GM12891 (cell line): ENCODE data around the gene POGLUT3. TPM values are rescaled to one million over a fixed set of nuclear protein-coding genes. Genes with fewer than 3 reads are reported as not detected.
A peak's percentile ranks its signal among the peaks of the same experiment; 100 is the strongest.

Experiments
- DNase-seq: peaks from one replicate; pipeline ENCODE4 v3.0.0; 2011; ENCODE audit warnings: low spot score; ENCODE audit not compliant: insufficient read length
- FAIRE-seq: peaks from 2 replicates; lab custom pipeline; 2011; peaks lifted over from hg19 to GRCh38; lab: Jason Lieb, UNC
- PAX5 ChIP-seq: IDR thresholded peaks from 2 replicates; pipeline ENCODE4 v1.6.1; 2011; ENCODE audit warnings: low read length, moderate library complexity, mild to moderate bottlenecking; ENCODE audit not compliant: insufficient read depth, severe bottlenecking
- POLR2A ChIP-seq: IDR thresholded peaks from 2 replicates; pipeline ENCODE4 v1.6.1; 2011; ENCODE audit warnings: low read depth, low read length, control low read depth
- POLR2AphosphoS5 ChIP-seq: IDR thresholded peaks from 2 replicates; pipeline ENCODE4 v1.6.1; 2011; ENCODE audit warnings: low read depth, low read length, control low read depth
- POU2F2 ChIP-seq: IDR thresholded peaks from 2 replicates; pipeline ENCODE4 v1.6.1; 2011; ENCODE audit warnings: low read depth, mild to moderate bottlenecking, control low read depth, low read length, moderate library complexity
- SPI1 ChIP-seq: IDR thresholded peaks from 2 replicates; pipeline ENCODE4 v1.6.1; 2011; ENCODE audit warnings: low read depth, low read length, control low read depth
- TAF1 ChIP-seq: IDR thresholded peaks from 2 replicates; pipeline ENCODE4 v1.6.1; 2011; ENCODE audit warnings: low read depth, low read length, control low read depth
- polyA plus RNA-seq: library from polyadenylated mRNA; unstranded; fragments of >200 nt; gene quantifications from one replicate; pipeline ENCODE4 v1.2.1, GENCODE V29; 2012; ENCODE audit warnings: low read depth, missing spikeins, inconsistent platforms; ENCODE audit not compliant: missing spikeins

POGLUT3 gene, protein sequence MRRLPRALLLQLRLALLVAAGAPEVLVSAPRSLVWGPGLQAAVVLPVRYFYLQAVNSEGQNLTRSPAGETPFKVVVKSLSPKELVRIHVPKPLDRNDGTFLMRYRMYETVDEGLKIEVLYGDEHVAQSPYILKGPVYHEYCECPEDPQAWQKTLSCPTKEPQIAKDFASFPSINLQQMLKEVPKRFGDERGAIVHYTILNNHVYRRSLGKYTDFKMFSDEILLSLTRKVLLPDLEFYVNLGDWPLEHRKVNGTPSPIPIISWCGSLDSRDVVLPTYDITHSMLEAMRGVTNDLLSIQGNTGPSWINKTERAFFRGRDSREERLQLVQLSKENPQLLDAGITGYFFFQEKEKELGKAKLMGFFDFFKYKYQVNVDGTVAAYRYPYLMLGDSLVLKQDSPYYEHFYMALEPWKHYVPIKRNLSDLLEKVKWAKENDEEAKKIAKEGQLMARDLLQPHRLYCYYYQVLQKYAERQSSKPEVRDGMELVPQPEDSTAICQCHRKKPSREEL
- polyA plus RNA-seq, result 5.4 TPM

DNA sequence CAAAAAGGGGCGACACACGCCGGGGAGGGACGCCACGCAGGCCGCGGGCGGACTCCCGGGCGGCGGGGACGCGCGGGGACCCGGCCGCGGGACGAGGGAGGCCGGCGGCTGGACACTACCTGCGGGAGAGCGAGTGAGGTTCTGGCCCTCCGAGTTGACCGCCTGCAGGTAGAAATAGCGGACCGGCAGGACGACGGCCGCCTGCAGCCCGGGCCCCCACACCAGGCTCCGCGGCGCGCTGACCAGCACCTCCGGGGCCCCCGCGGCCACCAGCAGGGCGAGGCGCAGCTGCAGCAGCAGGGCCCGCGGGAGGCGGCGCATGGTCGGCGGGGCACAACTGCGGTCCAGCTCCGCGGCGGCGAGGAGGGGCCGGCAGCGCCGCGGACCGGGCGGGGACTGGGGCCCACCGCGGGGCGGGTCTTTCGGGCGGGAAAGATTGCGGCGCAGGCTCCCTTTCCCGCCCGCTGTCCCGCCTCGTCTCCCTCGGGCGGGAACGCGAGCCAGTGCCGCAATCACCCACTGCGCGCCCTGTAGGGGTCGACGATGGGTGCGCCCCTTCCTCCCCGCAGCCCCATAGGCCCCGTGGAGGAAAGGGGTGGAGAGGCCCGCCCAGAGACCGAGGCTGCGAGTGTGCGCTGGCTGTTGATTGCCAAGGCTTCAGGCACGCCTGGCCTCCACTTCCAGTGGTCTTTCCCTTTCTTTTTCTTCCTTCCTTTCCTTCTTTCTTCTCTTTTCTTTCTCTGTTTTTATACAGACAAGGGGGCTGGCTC, at the start of gene POGLUT3:
POGLUT3 (minus strand) TSS at position 339 of the 770 bp plus-strand sequence; CDS start at position 321, 18 bp downstream.
- FAIRE-seq (peak; percentile 35), DNase-seq (peak; percentile 68)
- TF ChIP-seq POLR2A, result 0 out of 2 replicates have a peak, but pooled peaks have one; percentile 24
- no peak for TF ChIP-seq PAX5
- no peak for TF ChIP-seq POLR2AphosphoS5
- no peak for TF ChIP-seq POU2F2
- peak; percentile 19; the same call in 1 of the 2 replicates for TF ChIP-seq TAF1
- no peak for TF ChIP-seq SPI1

DNA sequence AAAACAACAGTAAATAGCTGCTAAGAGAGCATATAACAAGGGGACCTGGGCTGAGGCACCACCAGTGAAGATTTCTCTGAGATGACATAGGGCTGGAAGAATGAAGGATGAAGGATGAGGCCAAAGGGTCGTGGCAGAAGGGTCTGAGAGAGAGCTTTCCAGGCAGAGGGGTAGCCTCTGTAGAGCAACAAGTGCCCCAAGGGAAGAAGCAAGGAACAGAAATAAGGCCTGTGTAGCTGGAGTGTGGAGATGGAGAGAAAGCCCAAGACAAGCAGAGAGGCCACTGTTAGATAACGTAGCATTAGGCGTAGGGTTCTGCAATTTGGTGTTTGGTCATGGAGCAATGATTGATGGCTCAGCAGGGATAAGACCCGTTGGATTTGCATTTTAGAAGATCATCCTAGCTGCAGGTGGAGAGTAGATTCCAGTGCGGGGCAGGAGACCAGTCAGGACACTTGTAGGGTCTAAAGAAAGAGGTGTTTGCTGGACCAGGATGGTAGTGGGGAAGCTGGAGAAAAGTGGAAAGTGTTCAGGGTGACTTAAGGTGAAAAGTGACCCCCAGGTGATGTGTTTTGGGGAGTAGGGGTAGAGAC, 47.8 kb upstream of the POGLUT3 start:
- no peak for TF ChIP-seq TAF1
- no peak for TF ChIP-seq PAX5
- no peak for TF ChIP-seq POLR2AphosphoS5
- no peak for TF ChIP-seq POLR2A
- no peak for TF ChIP-seq SPI1
- TF ChIP-seq POU2F2, result no peak
- DNase-seq, result no peak
- no peak for FAIRE-seq

DNA sequence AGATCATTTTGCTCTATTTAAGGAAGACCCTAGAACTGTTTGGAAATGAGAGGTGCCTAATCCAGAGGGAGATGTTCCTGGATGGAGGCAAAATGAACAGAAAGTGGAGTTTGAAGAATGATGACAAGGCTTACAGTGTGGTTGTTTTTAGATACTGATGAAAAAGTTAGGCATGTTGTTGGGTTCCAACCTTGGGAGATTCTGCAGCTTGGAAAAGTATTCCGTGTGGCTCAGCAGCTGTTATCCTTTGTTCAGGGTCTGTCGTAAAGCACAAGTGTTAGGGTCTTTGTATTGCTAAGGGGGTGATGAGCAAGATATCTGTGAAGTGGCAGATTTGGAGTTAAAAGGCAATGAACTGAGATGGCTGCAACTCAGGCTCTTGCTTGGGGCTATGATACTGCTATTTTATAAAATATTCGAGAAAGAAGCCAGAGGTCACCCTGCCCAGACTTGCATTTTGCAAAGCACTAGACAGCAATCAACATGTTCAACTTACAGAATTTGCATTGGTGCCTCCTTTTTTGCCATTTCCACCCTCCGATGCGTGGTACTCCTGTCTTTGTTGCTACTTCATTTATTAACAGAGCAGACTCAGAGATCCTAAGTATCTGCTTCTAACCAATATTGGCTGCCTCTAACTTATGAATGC, 45.3 kb upstream of the POGLUT3 start:
- DNase-seq (no peak), FAIRE-seq (no peak)
- no peak for TF ChIP-seq POLR2AphosphoS5
- TF ChIP-seq TAF1, result no peak
- TF ChIP-seq POLR2A, result no peak
- no peak for TF ChIP-seq SPI1
- TF ChIP-seq POU2F2, result no peak
- no peak for TF ChIP-seq PAX5

DNA sequence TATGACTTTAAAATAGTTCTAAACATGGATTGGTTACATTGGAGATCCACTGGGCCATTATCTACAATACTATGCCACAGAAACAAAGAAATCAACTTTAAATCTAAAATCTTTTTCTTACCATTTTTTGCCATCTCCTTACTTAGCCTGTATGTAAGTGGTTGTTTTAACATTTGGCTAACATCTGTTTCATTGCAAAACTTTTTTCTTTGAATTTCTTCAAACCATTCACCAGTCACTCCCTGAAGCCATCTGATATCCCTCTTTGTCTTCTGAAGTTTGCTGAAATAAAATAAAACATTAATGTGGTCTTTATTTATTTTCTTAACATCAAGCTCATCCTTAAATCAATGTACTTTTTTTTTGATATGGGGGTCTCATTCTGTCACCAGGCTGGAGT, 43.3 kb upstream of the POGLUT3 start:
- TF ChIP-seq PAX5, result no peak
- no peak for TF ChIP-seq SPI1
- no peak for FAIRE-seq

DNA sequence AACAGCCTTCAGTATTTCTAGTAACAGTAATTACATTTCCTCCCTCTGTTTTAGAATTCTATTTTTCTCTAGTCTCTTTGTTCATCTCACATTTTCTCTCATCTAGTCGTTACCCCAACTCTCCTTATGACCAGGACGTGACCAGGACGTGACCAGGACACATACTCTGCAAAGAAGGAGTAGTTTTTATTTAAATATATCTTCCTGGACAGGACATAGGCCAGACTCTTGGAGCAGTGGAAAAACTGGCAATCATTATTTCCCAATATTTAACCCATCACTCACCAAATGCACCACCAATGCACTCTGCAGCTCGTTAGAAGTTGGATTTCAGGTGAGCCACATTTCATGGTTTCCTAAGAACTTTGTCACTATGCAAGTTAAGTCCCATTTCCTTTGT, 40.3 kb upstream of the POGLUT3 start:
- DNase-seq (no peak), FAIRE-seq (no peak)
- TF ChIP-seq TAF1, result no peak
- TF ChIP-seq SPI1, result no peak
- no peak for TF ChIP-seq PAX5
- TF ChIP-seq POU2F2, result no peak
- TF ChIP-seq POLR2AphosphoS5, result no peak
- TF ChIP-seq POLR2A, result no peak

More for the DNA sequence above, 43.3 kb upstream of the POGLUT3 start:
- DNase-seq, result no peak

DNA sequence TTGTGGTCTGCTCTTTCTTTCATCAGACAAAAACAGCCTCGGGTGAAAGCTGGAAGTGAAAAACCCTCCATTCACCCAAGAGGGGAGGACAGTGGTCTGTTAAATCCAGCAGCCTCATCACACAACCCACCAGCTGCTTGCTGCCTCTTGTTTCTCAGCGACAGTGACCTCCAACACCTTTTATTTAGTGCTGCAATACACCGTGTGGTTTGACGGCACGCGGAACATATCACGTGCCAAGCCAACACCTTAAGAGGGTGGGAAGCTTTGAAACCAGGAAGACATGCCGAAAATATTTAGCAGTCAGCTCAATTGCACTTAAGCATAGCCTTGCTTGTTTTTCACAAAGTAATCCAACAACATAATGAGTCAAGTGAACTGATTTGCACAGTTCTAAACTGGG, 39.8 kb upstream of the POGLUT3 start:
- FAIRE-seq (peak; percentile 23), DNase-seq (no peak)
- TF ChIP-seq POLR2A (no peak), POLR2AphosphoS5 (no peak), POU2F2 (no peak), SPI1 (no peak), PAX5 (no peak), TAF1 (no peak)

DNA sequence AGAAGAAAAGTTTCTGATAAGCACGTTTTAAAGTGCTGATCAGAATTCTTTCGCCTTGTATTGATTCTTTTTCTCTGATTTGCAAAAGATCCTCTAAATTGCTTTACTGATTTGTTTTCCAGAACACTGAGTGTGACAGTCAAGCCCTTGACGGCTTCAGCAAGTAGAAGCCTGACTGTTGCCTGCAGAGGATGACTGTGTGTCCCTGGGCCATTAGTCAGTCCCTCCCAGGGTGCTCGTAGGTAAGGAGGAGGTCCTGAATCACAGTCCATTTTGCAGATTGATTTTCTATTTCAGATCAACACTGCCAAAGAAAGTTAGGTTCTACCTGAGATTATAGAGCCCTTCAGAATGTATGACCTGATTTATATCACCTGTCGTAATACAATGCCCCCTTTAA, 38.6 kb upstream of the POGLUT3 start:
- no peak for FAIRE-seq
- TF ChIP-seq PAX5, result no peak
- TF ChIP-seq SPI1, result no peak
- no peak for TF ChIP-seq POU2F2
- no peak for TF ChIP-seq POLR2AphosphoS5
- TF ChIP-seq TAF1, result no peak
- TF ChIP-seq POLR2A, result no peak
- DNase-seq, result no peak

DNA sequence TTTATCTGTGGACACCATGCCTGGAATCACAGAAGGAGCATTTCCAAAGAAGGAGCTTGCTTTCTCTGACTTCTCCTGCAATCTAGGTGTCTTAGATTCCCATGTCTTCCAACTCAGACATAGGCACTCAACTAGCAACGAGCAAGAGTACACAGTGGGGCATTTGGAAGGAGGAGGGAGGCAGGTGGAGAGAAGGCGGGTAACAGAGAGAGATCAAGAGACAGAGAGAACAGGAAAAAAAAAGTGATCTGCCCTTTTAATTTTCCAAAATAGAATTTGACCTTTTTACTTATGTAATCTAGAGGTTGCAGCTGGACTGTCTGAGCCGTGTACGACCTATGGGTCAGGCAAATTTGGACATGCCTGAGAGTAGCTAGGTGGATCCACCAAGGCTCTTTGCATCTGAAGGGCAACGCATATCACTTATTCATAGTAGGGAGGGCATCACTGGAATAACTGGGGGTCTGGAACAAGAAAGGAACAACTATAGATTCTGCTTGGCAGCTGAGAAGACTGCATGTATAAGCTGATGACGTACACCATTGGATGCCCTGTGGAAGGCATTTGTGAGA, 37.3 kb upstream of the POGLUT3 start:
- no peak for TF ChIP-seq TAF1
- FAIRE-seq (no peak), DNase-seq (no peak)
